KBM-7 (cell line): ENCODE data around the gene ELK4.

ENCODE experiments used
- DNase-seq: peaks from one replicate; pipeline ENCODE4 v3.0.0-alpha.2; 2015
- in situ Hi-C: fragments of 300-500 bp; cut with MboI; formaldehyde crosslinking; loops from 2 replicates; pipeline ENCODE4 v1.14.3; 2020; ENCODE audit warnings: low sequenced_read_pairs, low pct_unique_long_range_greater_than_20kb, mixed read lengths

ELK4 gene

GRCh38 chr1:205585835-205586785 is 45.7 kb downstream of the ELK4 start:
- DNase-seq, result no peak
- in situ Hi-C loops, result no loop called here

- in situ Hi-C loops, result no loop called here
These were observed 46.5 kb downstream of the ELK4 start for GRCh38 chr1:205585169-205585834.

GRCh38 chr1:205584732-205585131 is 47.1 kb downstream of the ELK4 start:
- in situ Hi-C loops, result no loop called here
- no peak for DNase-seq

More at GRCh38 chr1:205585169-205585834, 46.5 kb downstream of the ELK4 start:
- DNase-seq, result no peak

GRCh38 chr1:205583461-205584130 is 48.2 kb downstream of the ELK4 start:
- no peak for DNase-seq
- in situ Hi-C loops, result no loop called here

GRCh38 chr1:205582471-205583291 is 49.1 kb downstream of the ELK4 start:
- DNase-seq, result no peak
- in situ Hi-C loops, result no loop called here

GRCh38 chr1:205582046-205582445 is 49.8 kb downstream of the ELK4 start:
- in situ Hi-C loops, result no loop called here
- no peak for DNase-seq

GRCh38 chr1:205581321-205581980 is 50.4 kb downstream of the ELK4 start:
- in situ Hi-C loops, result no loop called here

GRCh38 chr1:205580923-205581180 is 51.0 kb downstream of the ELK4 start:
- no peak for DNase-seq
- in situ Hi-C loops, result no loop called here

More at GRCh38 chr1:205581321-205581980, 50.4 kb downstream of the ELK4 start:
- DNase-seq, result no peak

- in situ Hi-C loops, result no loop called here
- DNase-seq, result no peak
These were observed 51.5 kb downstream of the ELK4 start for GRCh38 chr1:205580140-205580922.

- DNase-seq, result no peak
- in situ Hi-C loops, result no loop called here
These were observed 52.1 kb downstream of the ELK4 start for GRCh38 chr1:205579711-205580110.

- in situ Hi-C loops, result no loop called here
- no peak for DNase-seq
These were observed 52.8 kb downstream of the ELK4 start for GRCh38 chr1:205578780-205579571.

GRCh38 chr1:205577874-205578658 is 53.7 kb downstream of the ELK4 start:
- in situ Hi-C loops, result no loop called here
- no peak for DNase-seq

- DNase-seq, result no peak
- in situ Hi-C loops, result no loop called here
These were observed 54.7 kb downstream of the ELK4 start for GRCh38 chr1:205576805-205577761.

GRCh38 chr1:205576011-205576410 is 55.8 kb downstream of the ELK4 start:
- in situ Hi-C loops, result no loop called here
- no peak for DNase-seq

- in situ Hi-C loops, result no loop called here
These were observed 56.4 kb downstream of the ELK4 start for GRCh38 chr1:205575294-205575885.

More at GRCh38 chr1:205575294-205575885, 56.4 kb downstream of the ELK4 start:
- no peak for DNase-seq
